ENCODE results near the gene TMEM245. TPM values are rescaled to one million over a fixed set of nuclear protein-coding genes. Genes with fewer than 3 reads are reported as not detected.

The TMEM245 gene
- total RNA-seq, 4 donors from 2014 or later, result 222 to 549 (median 318) TPM

DNA sequence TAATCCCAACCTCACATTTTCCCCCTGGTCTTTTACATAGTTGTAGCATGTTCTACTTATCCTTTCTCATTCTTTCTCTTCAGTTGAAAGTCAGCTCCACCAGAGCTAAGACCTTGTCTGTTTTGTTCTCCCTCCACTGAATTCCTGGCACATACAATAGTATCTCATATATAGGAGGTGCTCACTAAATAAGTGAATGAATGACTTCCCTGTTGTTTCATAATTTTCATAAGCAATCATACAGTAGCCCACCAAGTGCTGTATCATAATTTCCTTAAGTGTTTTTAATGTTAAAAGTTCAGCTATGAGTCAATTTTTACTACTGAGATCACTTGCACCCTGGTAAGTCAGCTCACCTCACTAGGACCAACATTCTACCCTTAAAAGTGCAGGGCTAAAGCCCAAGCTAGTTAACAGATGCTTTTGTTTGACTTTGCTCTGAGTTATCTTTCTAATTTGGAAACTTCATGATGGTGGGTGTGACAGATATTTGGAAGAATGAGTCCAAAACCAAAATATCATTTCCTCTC, 27.6 kb downstream of the TMEM245 start:
- H3K27ac ChIP-seq, result peak overlapping the region in 1 of 3 donors; percentile 21
- intact Hi-C loops (cut with DNase I), result no loop called here
- TF ChIP-seq, protein P1, sequence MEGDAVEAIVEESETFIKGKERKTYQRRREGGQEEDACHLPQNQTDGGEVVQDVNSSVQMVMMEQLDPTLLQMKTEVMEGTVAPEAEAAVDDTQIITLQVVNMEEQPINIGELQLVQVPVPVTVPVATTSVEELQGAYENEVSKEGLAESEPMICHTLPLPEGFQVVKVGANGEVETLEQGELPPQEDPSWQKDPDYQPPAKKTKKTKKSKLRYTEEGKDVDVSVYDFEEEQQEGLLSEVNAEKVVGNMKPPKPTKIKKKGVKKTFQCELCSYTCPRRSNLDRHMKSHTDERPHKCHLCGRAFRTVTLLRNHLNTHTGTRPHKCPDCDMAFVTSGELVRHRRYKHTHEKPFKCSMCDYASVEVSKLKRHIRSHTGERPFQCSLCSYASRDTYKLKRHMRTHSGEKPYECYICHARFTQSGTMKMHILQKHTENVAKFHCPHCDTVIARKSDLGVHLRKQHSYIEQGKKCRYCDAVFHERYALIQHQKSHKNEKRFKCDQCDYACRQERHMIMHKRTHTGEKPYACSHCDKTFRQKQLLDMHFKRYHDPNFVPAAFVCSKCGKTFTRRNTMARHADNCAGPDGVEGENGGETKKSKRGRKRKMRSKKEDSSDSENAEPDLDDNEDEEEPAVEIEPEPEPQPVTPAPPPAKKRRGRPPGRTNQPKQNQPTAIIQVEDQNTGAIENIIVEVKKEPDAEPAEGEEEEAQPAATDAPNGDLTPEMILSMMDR (IDR thresholded peaks at IDR 0.05), result no peak
- TF ChIP-seq POLR2A (IDR thresholded peaks at IDR 0.05), result no peak
- no peaks in the 10 kb centered on the region for H3K9me3 ChIP-seq
- no peaks in the 10 kb centered on the region for H3K27me3 ChIP-seq
- H3K4me1 ChIP-seq, result peaks cover 34 to 41% of the 10 kb centered on the region in 2 donors
- no peak overlapping the region for H3K4me3 ChIP-seq (replicated peaks in 1 of 3)
- no peak for DNase-seq
- peaks cover 18 to 38% of the 10 kb centered on the region in 2 donors for H3K36me3 ChIP-seq

GRCh38 chr9:109088221-109088620, 31.5 kb downstream of the TMEM245 start:
- Histone ChIP-seq H3K27me3 (no peaks in the 10 kb centered on the region), H3K4me3 (replicated peaks in 1 of 3) (no peak overlapping the region), H3K27ac (peak overlapping the region in 1 of 3 donors; percentile 19), H3K9me3 (no peaks in the 10 kb centered on the region), H3K36me3 (peaks cover 21 to 50% of the 10 kb centered on the region in 2 donors), H3K4me1 (peaks cover 0 to 3% of the 10 kb centered on the region in 2 donors)
- 97 to 98% methylated on average over 7 of the region's 7 CpGs for WGBS, 2 donors
- no peak for TF ChIP-seq POLR2A (IDR thresholded peaks at IDR 0.05)
- TF ChIP-seq, protein P1 (IDR thresholded peaks at IDR 0.05), result no peak
- intact Hi-C loops (cut with DNase I), result no loop called here
- no peak for DNase-seq

- Histone ChIP-seq H3K27ac (peak overlapping the region in 1 of 3 donors; percentile 19), H3K4me1 (peaks cover 0 to 3% of the 10 kb centered on the region in 2 donors), H3K27me3 (no peaks in the 10 kb centered on the region), H3K9me3 (no peaks in the 10 kb centered on the region), H3K36me3 (peaks cover 16 to 48% of the 10 kb centered on the region in 2 donors), H3K4me3 (replicated peaks in 1 of 3) (no peak overlapping the region)
- intact Hi-C loops (cut with DNase I), result no loop called here
- DNase-seq, result no peak
- WGBS, 2 donors, result 94 to 100% methylated on average over 2 of the region's 2 CpGs
- TF ChIP-seq, protein P1 (IDR thresholded peaks at IDR 0.05), result no peak
- no peak for TF ChIP-seq POLR2A (IDR thresholded peaks at IDR 0.05)
These were observed 32.0 kb downstream of the TMEM245 start for GRCh38 chr9:109087795-109088194.

GRCh38 chr9:109086221-109086620, 33.5 kb downstream of the TMEM245 start:
- intact Hi-C loops (cut with DNase I), result no loop called here
- 94 to 98% methylated on average over 3 of the region's 3 CpGs for WGBS, 2 donors
- no peak for DNase-seq
- Histone ChIP-seq H3K9me3 (no peaks in the 10 kb centered on the region), H3K4me3 (replicated peaks in 1 of 3) (no peak overlapping the region), H3K36me3 (peaks cover 15 to 41% of the 10 kb centered on the region in 2 donors), H3K4me1 (peaks cover 3 to 6% of the 10 kb centered on the region in 2 donors), H3K27ac (peak overlapping the region in 2 of 3 donors; percentile 5 to 48), H3K27me3 (no peaks in the 10 kb centered on the region)
- no peak for TF ChIP-seq POLR2A (IDR thresholded peaks at IDR 0.05)
- TF ChIP-seq, protein P1 (IDR thresholded peaks at IDR 0.05), result no peak

GRCh38 chr9:109085510-109085909, 34.2 kb downstream of the TMEM245 start:
- peak overlapping the region; percentile 5 to 48 (median 14) for H3K27ac ChIP-seq
- no peaks in the 10 kb centered on the region for H3K27me3 ChIP-seq
- no peak for DNase-seq
- H3K9me3 ChIP-seq, result no peaks in the 10 kb centered on the region
- TF ChIP-seq POLR2A (IDR thresholded peaks at IDR 0.05), result no peak
- TF ChIP-seq, protein P1 (IDR thresholded peaks at IDR 0.05), result no peak
- H3K36me3 ChIP-seq, result peaks cover 15 to 34% of the 10 kb centered on the region in 2 donors
- intact Hi-C loops (cut with DNase I), result no loop called here
- no peak overlapping the region for H3K4me3 ChIP-seq (replicated peaks in 1 of 3)
- H3K4me1 ChIP-seq, result peaks cover 3 to 6% of the 10 kb centered on the region in 2 donors
